H1 (cell line): ENCODE data around the gene MBNL3. TPM values are rescaled to one million over a fixed set of nuclear protein-coding genes. Genes with fewer than 3 reads are reported as not detected.

Experiments used
- CTCF ChIA-PET: fragments of 300-600 bp; sonication (Branson Sonifier 250); formaldehyde crosslinking; loops from one replicate; lab custom pipeline; 2021; ENCODE audit not compliant: partially characterized antibody; lab: Charles Lee
- POLR2A ChIA-PET: fragments of 300-600 bp; sonication (Branson Sonifier 250); formaldehyde crosslinking; loops from one replicate; lab custom pipeline; 2021; ENCODE audit warnings: inconsistent platforms; ENCODE audit not compliant: partially characterized antibody; lab: Charles Lee
- DNase-seq, 2 experiments: peaks; one replicate each; pipeline versions ENCODE4 v3.0.0 to v3.0.0-alpha.2; 2010 to 2022; ENCODE audit warnings: low spot score in 2 of 2, low read depth in 1 of 2, mixed read lengths in 1 of 2
- FAIRE-seq: peaks from 2 replicates; lab custom pipeline; 2011; peaks lifted over from hg19 to GRCh38; lab: Jason Lieb, UNC
- H2AFZ ChIP-seq: 2 replicates; pipeline ENCODE4 v1.8.1; 2012; ENCODE audit warnings: low read length, inconsistent platforms
- H2AK5ac ChIP-seq: 2 replicates; pipeline ENCODE4 v1.6.1; 2013; ENCODE audit warnings: low read depth, low read length
- H2BK120ac ChIP-seq: replicated peaks from 2 replicates; pipeline ENCODE3; 2013; ENCODE audit warnings: low read depth, low read length, inconsistent platforms
- H2BK12ac ChIP-seq: 2 replicates; pipeline ENCODE4 v1.6.1; 2013; ENCODE audit warnings: low read depth, low read length
- H2BK15ac ChIP-seq: 2 replicates; pipeline ENCODE4 v1.6.1; 2013; ENCODE audit warnings: low read length
- H2BK20ac ChIP-seq: 2 replicates; pipeline ENCODE4 v1.6.1; 2013; ENCODE audit warnings: low read length
- H2BK5ac ChIP-seq: 2 replicates; pipeline ENCODE4 v1.6.1; 2013; ENCODE audit warnings: low read depth, low read length
- H3K14ac ChIP-seq: 2 replicates; pipeline ENCODE4 v1.6.1; 2013; ENCODE audit warnings: inconsistent platforms; ENCODE audit not compliant: insufficient read length
- H3K18ac ChIP-seq: 2 replicates; pipeline ENCODE4 v1.6.1; 2013; ENCODE audit warnings: low read length; ENCODE audit errors: extremely low read depth
- H3K23ac ChIP-seq: 2 replicates; pipeline ENCODE4 v1.6.1; 2013; ENCODE audit warnings: inconsistent platforms; ENCODE audit not compliant: insufficient read length
- H3K23me2 ChIP-seq: 2 replicates; pipeline ENCODE4 v1.6.1; 2013; ENCODE audit warnings: low read depth, low read length
- H3K27ac ChIP-seq: 2 replicates; pipeline ENCODE4 v1.6.1; 2011; ENCODE audit warnings: low read depth, low read length, inconsistent platforms
- H3K27me3 ChIP-seq, 4 experiments: replicated peaks in 1 of 4; 1 replicate in 1 of 4; 2 replicates in 3 of 4; pipeline versions ENCODE4 v1.6.1 to v1.8.1; 2011 to 2013; ENCODE audit warnings: low read length in 3 of 4, mild to moderate bottlenecking in 3 of 4, inconsistent platforms in 2 of 4, mixed read lengths in 2 of 4, moderate library complexity in 1 of 4; ENCODE audit not compliant: control insufficient read depth in 3 of 4, insufficient read depth in 3 of 4; ENCODE audit errors: extremely low read depth in 1 of 4
- H3K36me3 ChIP-seq, 4 experiments: 2 replicates each; pipeline versions ENCODE4 v1.6.1 to v1.8.1; 2011 to 2013; ENCODE audit warnings: mild to moderate bottlenecking in 4 of 4, low read length in 3 of 4, moderate library complexity in 2 of 4, control low read depth in 1 of 4, inconsistent platforms in 1 of 4; ENCODE audit not compliant: insufficient read depth in 4 of 4, control insufficient read depth in 2 of 4
- H3K4ac ChIP-seq: replicated peaks from 2 replicates; pipeline ENCODE3; 2013; ENCODE audit warnings: low read length, low read depth, mixed read lengths, inconsistent platforms; ENCODE audit not compliant: insufficient read length
- H3K4me1 ChIP-seq, 4 experiments: replicated peaks in 1 of 4; 1 replicate in 1 of 4; 2 replicates in 3 of 4; pipeline versions ENCODE4 v1.6.1 to v1.8.1; 2011 to 2013; ENCODE audit warnings: low read length in 3 of 4, inconsistent platforms in 2 of 4, mixed read lengths in 1 of 4; ENCODE audit not compliant: insufficient read depth in 4 of 4, control insufficient read depth in 3 of 4
- H3K4me2 ChIP-seq, 2 experiments: 2 replicates each; pipeline versions ENCODE4 v1.6.1 to v1.8.1; 2011 to 2013; ENCODE audit warnings: low read depth in 2 of 2, low read length in 2 of 2, control low read depth in 1 of 2, inconsistent platforms in 1 of 2, mild to moderate bottlenecking in 1 of 2; ENCODE audit not compliant: insufficient read depth in 1 of 2
- H3K4me3 ChIP-seq, 4 experiments: fragments of 200-600, 300-600 bp in 1 of 4; sonication (generic), shearing (Covaris generic), sonication (Bioruptor Twin) in 1 of 4; 2 replicates each; pipeline versions ENCODE4 v1.5.1 to v1.8.1; 2011 to 2016; ENCODE audit warnings: low read length in 4 of 4, low read depth in 3 of 4, control low read depth in 2 of 4, inconsistent platforms in 2 of 4, mild to moderate bottlenecking in 2 of 4, mixed read lengths in 1 of 4, moderate library complexity in 1 of 4; ENCODE audit not compliant: insufficient read depth in 2 of 4; ENCODE audit errors: extremely low read depth in 1 of 4
- H3K56ac ChIP-seq: replicated peaks from 2 replicates; pipeline ENCODE3; 2013; ENCODE audit warnings: low read depth, mild to moderate bottlenecking, mixed read lengths, low read length, inconsistent platforms; ENCODE audit not compliant: insufficient read length
- H3K79me1 ChIP-seq: 2 replicates; pipeline ENCODE4 v1.6.1; 2013; ENCODE audit warnings: low read depth, low read length, control low read depth
- H3K79me2 ChIP-seq, 2 experiments: 2 replicates each; pipeline versions ENCODE4 v1.6.1 to v1.8.1; 2012 to 2013; ENCODE audit warnings: low read length in 2 of 2, mild to moderate bottlenecking in 2 of 2, inconsistent platforms in 1 of 2; ENCODE audit not compliant: insufficient read depth in 2 of 2, control insufficient read depth in 1 of 2
- H3K9ac ChIP-seq, 4 experiments: replicated peaks in 1 of 4; 1 replicate in 1 of 4; 2 replicates in 3 of 4; pipeline versions ENCODE4 v1.6.1 to v1.8.1; 2011 to 2013; ENCODE audit warnings: low read depth in 3 of 4, low read length in 3 of 4, control low read depth in 2 of 4, mild to moderate bottlenecking in 2 of 4, moderate library complexity in 2 of 4, inconsistent platforms in 1 of 4; ENCODE audit errors: extremely low read depth in 1 of 4
- H3K9me3 ChIP-seq, 2 experiments: 2 replicates each; pipeline versions ENCODE4 v1.6.1 to v1.8.1; 2012 to 2013; ENCODE audit warnings: mild to moderate bottlenecking in 2 of 2, moderate library complexity in 2 of 2, control low read depth in 1 of 2, inconsistent platforms in 1 of 2, low read depth in 1 of 2, low read length in 1 of 2, mixed read lengths in 1 of 2; ENCODE audit not compliant: insufficient read depth in 2 of 2
- H4K20me1 ChIP-seq, 2 experiments: replicated peaks in 1 of 2; 2 replicates each; pipeline versions ENCODE3 to v1.8.1; 2011 to 2013; ENCODE audit warnings: inconsistent platforms in 2 of 2, low read length in 2 of 2, mild to moderate bottlenecking in 1 of 2; ENCODE audit not compliant: insufficient read depth in 2 of 2, control insufficient read depth in 1 of 2
- H4K5ac ChIP-seq: 2 replicates; pipeline ENCODE4 v1.6.1; 2013; ENCODE audit warnings: low read length, low read depth, mixed read lengths, inconsistent platforms; ENCODE audit not compliant: insufficient read length
- H4K8ac ChIP-seq: 2 replicates; pipeline ENCODE4 v1.8.0; 2013; ENCODE audit warnings: mild to moderate bottlenecking, moderate library complexity, low read length, inconsistent platforms; ENCODE audit not compliant: insufficient read depth; ENCODE audit errors: extremely low read depth
- H4K91ac ChIP-seq: replicated peaks from 2 replicates; pipeline ENCODE3; 2013; ENCODE audit warnings: low read length, mixed read lengths, inconsistent platforms; ENCODE audit not compliant: insufficient read length
- EZH2 ChIP-seq: fragments of 200-600 bp; sonication (generic); IDR thresholded peaks from 2 replicates; pipeline ENCODE4 v1.7.1; 2012; ENCODE audit warnings: low read depth, mild to moderate bottlenecking, moderate library complexity, low read length, inconsistent platforms; ENCODE audit not compliant: severe bottlenecking
- GABPA ChIP-seq: IDR thresholded peaks from 2 replicates; pipeline ENCODE4 v1.6.1; 2011; ENCODE audit warnings: mild to moderate bottlenecking, low read length, moderate library complexity, borderline replicate concordance; ENCODE audit not compliant: insufficient read depth
- KDM1A ChIP-seq: fragments of 200-600, 300-600 bp; sonication (generic); IDR thresholded peaks from 2 replicates; pipeline ENCODE4 v1.7.1; 2016; ENCODE audit warnings: mild to moderate bottlenecking, low read length, borderline replicate concordance
- KDM5A ChIP-seq: fragments of 200-600 bp; IDR thresholded peaks from 2 replicates; pipeline ENCODE4 v1.7.1; 2012; ENCODE audit warnings: mild to moderate bottlenecking, low read length, inconsistent platforms, mixed read lengths
- NRF1 ChIP-seq: IDR thresholded peaks from 2 replicates; pipeline ENCODE4 v1.6.1; 2011; ENCODE audit warnings: mild to moderate bottlenecking, low read depth, low read length, improper control_type of control experiment
- SIX5 ChIP-seq: IDR thresholded peaks from 2 replicates; pipeline ENCODE4 v1.6.1; 2011; ENCODE audit warnings: mild to moderate bottlenecking, low read depth, low read length
- TAF1 ChIP-seq: IDR thresholded peaks from 2 replicates; pipeline ENCODE4 v1.6.1; 2011; ENCODE audit warnings: mild to moderate bottlenecking, low read depth, low read length
- TCF12 ChIP-seq: IDR thresholded peaks from 2 replicates; pipeline ENCODE4 v1.6.1; 2011; ENCODE audit warnings: low read depth, mild to moderate bottlenecking, low read length
- YY1 ChIP-seq: IDR thresholded peaks from 2 replicates; pipeline ENCODE4 v1.6.1; 2011; ENCODE audit warnings: low read depth, mild to moderate bottlenecking, low read length
- ZNF274 ChIP-seq: IDR thresholded peaks from 2 replicates; pipeline ENCODE4 v1.7.0; 2012; ENCODE audit warnings: low read length, borderline replicate concordance; ENCODE audit errors: extremely low read depth
- WGBS, 2 experiments: shearing (Covaris generic) in 1 of 2; methylation state at CpG; one replicate each; pipeline versions ENCODE4 v1.1.6 to v1.1.7; 2013 to 2015; ENCODE audit warnings: low lambda C conversion rate in 2 of 2, mixed read lengths in 2 of 2, inconsistent platforms in 1 of 2, low coverage in 1 of 2, missing lambda C conversion rate in 1 of 2; ENCODE audit not compliant: insufficient replicate concordance in 2 of 2, insufficient coverage in 1 of 2, insufficient read length in 1 of 2; ENCODE audit errors: extremely low coverage in 1 of 2, missing lambda C conversion rate in 1 of 2; 5-methylcytosine and 5-hydroxymethylcytosine counted together
- long read RNA-seq, 2 experiments: library from RNA in 1 of 2; library from capped mRNA in 1 of 2; stranded (forward); transcript quantifications; one replicate each; pipeline ENCODE4 v2.0.0, GENCODE V29; 2021; ENCODE audit warnings: inconsistent platforms in 1 of 2
- polyA minus RNA-seq, 3 experiments: library from RNA; depleted of rRNA, polyadenylated mRNA; stranded (reverse); fragments of >200 nt; gene quantifications; 1 replicate in 2 of 3; 2 replicates in 1 of 3; pipeline ENCODE4 v1.2.3, GENCODE V29; 2011
- polyA plus RNA-seq, 7 experiments: library from polyadenylated mRNA; depleted of rRNA in 3 of 7; stranded (reverse) in 5 of 7; unstranded in 2 of 7; fragments of >200 nt in 5 of 7; fragments of 200-250 nt in 2 of 7; gene quantifications; 1 replicate in 5 of 7; 2 replicates in 1 of 7; 4 replicates in 1 of 7; pipeline versions ENCODE4 v1.2.1 to v1.2.3, GENCODE V29; 2011 to 2013; ENCODE audit warnings: missing spikeins in 2 of 7, mixed read lengths in 2 of 7
- total RNA-seq: library from RNA; stranded (reverse); fragmentation: NEBNext Ultra II Directional; extraction: Animal tissue kit (Norgen Biotek cat#: 25700); gene quantifications from 2 replicates; pipeline ENCODE4 v1.2.1, GENCODE V29; 2021

Gene MBNL3
- total RNA-seq (3.2 and 3.5 TPM in 2 replicates), polyA plus RNA-seq (2011; rRNA removed) (3.8 and 4.3 TPM in 2 replicates), polyA minus RNA-seq (2011; rRNA and poly(A)+ RNA removed) (21.8 and 31.1 TPM in 2 replicates)
- 1.9 TPM for polyA plus RNA-seq (2011; cell fraction: cytosol; rRNA removed)
- polyA plus RNA-seq (2011; cell fraction: nucleus; rRNA removed): 5.3 TPM
- polyA plus RNA-seq (2012, experiment 1 of 2): 1.4 to 3.7 TPM (median 1.9 TPM) in 4 replicates
- polyA plus RNA-seq (2012, experiment 2 of 2): 2.2 TPM
- 0.75 TPM for polyA plus RNA-seq (2013, experiment 1 of 2)
- 0.96 TPM for polyA plus RNA-seq (2013, experiment 2 of 2)
- 11.5 TPM for polyA minus RNA-seq (2011; cell fraction: cytosol; rRNA and poly(A)+ RNA removed)
- polyA minus RNA-seq (2011; cell fraction: nucleus; rRNA and poly(A)+ RNA removed): 9.4 TPM
- long read RNA-seq, experiment 1, partial matches to known transcripts: 0 of 3 reads
- long read RNA-seq, experiment 1, other reads (novel, unspliced or antisense): 3 of 3 reads
- long read RNA-seq, experiment 2: 0 reads

DNA sequence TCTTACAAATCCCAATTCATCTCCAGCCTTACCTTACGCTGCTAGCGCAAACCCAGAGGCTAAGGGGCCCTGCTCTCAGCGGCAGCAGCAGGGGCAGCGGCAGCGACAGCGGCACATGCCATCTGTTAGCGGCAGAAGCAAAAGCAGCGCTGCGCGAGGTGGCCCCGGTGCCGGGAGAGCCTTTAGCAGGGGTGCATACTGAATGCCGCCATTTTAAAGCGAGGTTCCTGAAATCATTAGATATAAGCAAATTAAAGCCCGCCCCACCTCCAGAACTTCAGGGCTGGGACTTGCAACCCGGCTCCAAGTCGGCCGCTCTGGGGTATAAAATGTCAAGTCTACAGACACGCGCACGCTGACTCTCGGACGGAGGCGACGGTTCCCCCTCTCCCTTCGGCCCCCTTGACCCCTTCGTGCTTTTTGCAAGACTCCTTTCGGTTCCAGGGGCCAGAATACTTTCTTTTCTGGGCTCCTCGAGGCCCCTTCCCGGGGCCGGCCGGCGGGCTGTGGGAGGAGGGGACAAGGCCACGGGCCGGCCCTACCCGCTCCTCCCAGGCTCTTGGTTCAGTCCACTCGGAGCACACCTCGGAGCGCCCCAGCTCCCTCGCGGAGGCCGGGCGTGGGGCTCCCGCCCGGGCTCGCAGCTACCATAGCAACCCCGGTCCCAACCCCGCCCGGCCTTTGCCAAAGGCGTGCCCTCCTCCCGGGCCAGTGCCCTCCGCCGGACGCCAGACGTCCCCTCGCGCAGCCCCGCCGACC lies at the start of gene MBNL3:
TSS of gene MBNL3 (minus strand) at position 220 of the 759 bp plus-strand sequence. CDS start 49,427 bp downstream, outside the sequence.
- Histone ChIP-seq H3K4me2 (peak within 1 kb of the TSS; percentile 75 to 89), H3K27ac (no peak within 1 kb of the TSS), H4K8ac (peak within 1 kb of the TSS; percentile 68; the same call in 1 of the 2 replicates), H3K9ac (peak within 1 kb of the TSS; percentile 58 to 79 (median 74)), H3K4ac (no peak within 1 kb of the TSS), H2BK15ac (no peak within 1 kb of the TSS), H3K9me3 (no peaks in the 10 kb centered on the region), H3K79me1 (no peaks in the 10 kb centered on the region), H2BK5ac (no peak within 1 kb of the TSS), H3K36me3 (no peaks in the 10 kb centered on the region), H3K56ac (no peak within 1 kb of the TSS), H2AK5ac (no peak within 1 kb of the TSS), H3K4me3 (peak within 1 kb of the TSS; percentile 59 to 81 (median 64)), H3K18ac (peak within 1 kb of the TSS; percentile 60), H3K23me2 (no peaks in the 10 kb centered on the region; the same call in 1 of the 2 replicates), H2AFZ (peak within 1 kb of the TSS; percentile 90; the same call in 1 of the 2 replicates), H3K79me2 (no peaks in the 10 kb centered on the region), H3K27me3 (no peaks in the 10 kb centered on the region; a peak in 3 of 7 replicates), H3K14ac (no peak within 1 kb of the TSS), H4K5ac (no peak within 1 kb of the TSS), H2BK120ac (no peak within 1 kb of the TSS), H4K20me1 (no peaks in the 10 kb centered on the region), H4K91ac (no peak within 1 kb of the TSS), H3K4me1 (peaks cover 0 to 4% (median 1%) of the 10 kb centered on the region in 4 experiments; a peak in 3 of 7 replicates), H3K23ac (no peak within 1 kb of the TSS), H2BK20ac (no peak within 1 kb of the TSS), H2BK12ac (no peak within 1 kb of the TSS)
- FAIRE-seq: no peak
- 2% methylated on average over 21 of the region's 59 CpGs; no CpG with 5 or more reads in 1 of the 2 experiments for WGBS, 2 experiments
- ChIA-PET POLR2A (interaction anchor here (1.0 to 1.3 kb wide), 3 partner anchors 9 to 465 kb away, joined by 3 read pairs; no protein-coding TSS in a partner anchor), CTCF (interaction anchor here (1.3 kb wide), 1 partner anchor 269 kb away, joined by 3 read pairs; no protein-coding TSS in a partner anchor)
- DNase-seq: peak in 1 of 2 experiments; percentile 60
- no peak for TF ChIP-seq ZNF274
- no peak for TF ChIP-seq GABPA
- TF ChIP-seq TCF12: no peak
- no peak for TF ChIP-seq NRF1
- no peak for TF ChIP-seq SIX5
- peak; percentile 83 for TF ChIP-seq YY1
- no peak for TF ChIP-seq KDM1A
- TF ChIP-seq EZH2: no peak
- no peak for TF ChIP-seq KDM5A
- TF ChIP-seq TAF1: peak; percentile 51
